Neuronal stem cell (in vitro differentiated cells): ENCODE measurements around the gene GPS1.

Experiments
- DNase-seq: peaks from one replicate; pipeline ENCODE4 v3.0.0-alpha.2; 2013; ENCODE audit warnings: low spot score
- H2AFZ ChIP-seq: one replicate; pipeline ENCODE4 v1.6.1; 2013; ENCODE audit warnings: mild to moderate bottlenecking, low read length, inconsistent platforms
- H2AK5ac ChIP-seq: 2 replicates; pipeline ENCODE4 v1.6.1; 2013; ENCODE audit warnings: low read depth, mild to moderate bottlenecking, inconsistent platforms, low read length, moderate library complexity, mixed read lengths
- H2BK120ac ChIP-seq: 2 replicates; pipeline ENCODE4 v1.6.1; 2013; ENCODE audit warnings: low read depth, mild to moderate bottlenecking, inconsistent platforms, low read length, moderate library complexity, mixed read lengths
- H2BK12ac ChIP-seq: one replicate; pipeline ENCODE4 v1.6.1; 2013; ENCODE audit warnings: low read length, inconsistent platforms
- H2BK15ac ChIP-seq: 2 replicates; pipeline ENCODE4 v1.6.1; 2013; ENCODE audit warnings: mild to moderate bottlenecking, low read length, inconsistent platforms, mixed read lengths
- H2BK5ac ChIP-seq: one replicate; pipeline ENCODE4 v1.6.1; 2013; ENCODE audit warnings: inconsistent platforms, mild to moderate bottlenecking, low read length, moderate library complexity
- H3K14ac ChIP-seq: one replicate; pipeline ENCODE4 v1.6.1; 2013; ENCODE audit warnings: low read length, inconsistent platforms
- H3K18ac ChIP-seq: 2 replicates; pipeline ENCODE4 v1.6.1; 2013; ENCODE audit warnings: low read length, inconsistent platforms
- H3K23ac ChIP-seq: 2 replicates; pipeline ENCODE4 v1.6.1; 2013; ENCODE audit warnings: low read depth, mild to moderate bottlenecking, mixed read lengths, low read length, inconsistent platforms; ENCODE audit not compliant: poor library complexity
- H3K27ac ChIP-seq: replicated peaks from 3 replicates; pipeline ENCODE4 v1.5.1; 2013; ENCODE audit warnings: low read length, inconsistent platforms
- H3K27me3 ChIP-seq, 3 experiments: 2 replicates each; pipeline ENCODE4 v1.6.1; 2013; ENCODE audit warnings: low read length in 3 of 3, mild to moderate bottlenecking in 2 of 3, inconsistent platforms in 1 of 3, low read depth in 1 of 3, mixed read lengths in 1 of 3, moderate library complexity in 1 of 3; ENCODE audit not compliant: control insufficient read depth in 3 of 3, insufficient read depth in 3 of 3
- H3K36me3 ChIP-seq, 2 donors: replicated peaks in 1 of 2; 2 replicates each; pipeline ENCODE4 v1.6.1; 2013; ENCODE audit warnings: low read length in 2 of 2; ENCODE audit not compliant: control insufficient read depth in 2 of 2, insufficient read depth in 2 of 2
- H3K4ac ChIP-seq: 2 replicates; pipeline ENCODE4 v1.6.1; 2013; ENCODE audit warnings: inconsistent platforms, mild to moderate bottlenecking, low read length, moderate library complexity
- H3K4me1 ChIP-seq, 2 donors: 1 replicate in 1 of 2; 2 replicates in 1 of 2; pipeline ENCODE4 v1.6.1; 2013; ENCODE audit warnings: low read length in 2 of 2, low read depth in 1 of 2; ENCODE audit not compliant: control insufficient read depth in 2 of 2, insufficient read depth in 1 of 2
- H3K4me2 ChIP-seq: one replicate; pipeline ENCODE4 v1.6.1; 2013; ENCODE audit warnings: mild to moderate bottlenecking, low read length, inconsistent platforms; ENCODE audit not compliant: insufficient read depth, poor library complexity, severe bottlenecking
- H3K4me3 ChIP-seq, 2 donors: 2 replicates each; pipeline ENCODE4 v1.5.1; 2013; ENCODE audit warnings: low read length in 2 of 2, mild to moderate bottlenecking in 2 of 2, inconsistent platforms in 1 of 2, moderate library complexity in 1 of 2
- H3K79me1 ChIP-seq: one replicate; pipeline ENCODE4 v1.6.1; 2013; ENCODE audit warnings: low read depth, mild to moderate bottlenecking, inconsistent platforms, low read length, moderate library complexity
- H3K9ac ChIP-seq: one replicate; pipeline ENCODE4 v1.6.1; 2013; ENCODE audit warnings: mild to moderate bottlenecking, low read depth, low read length, inconsistent platforms; ENCODE audit not compliant: poor library complexity
- H3K9me3 ChIP-seq, 2 donors: replicated peaks in 1 of 2; 2 replicates each; pipeline versions ENCODE3 to v1.6.1; 2013; ENCODE audit warnings: low read length in 2 of 2, mild to moderate bottlenecking in 2 of 2, inconsistent platforms in 1 of 2, low read depth in 1 of 2, mixed read lengths in 1 of 2, moderate library complexity in 1 of 2; ENCODE audit not compliant: control insufficient read depth in 2 of 2, insufficient read depth in 1 of 2
- H4K8ac ChIP-seq: one replicate; pipeline ENCODE4 v1.6.1; 2013; ENCODE audit warnings: low read depth, mild to moderate bottlenecking, inconsistent platforms, low read length, moderate library complexity
- H4K91ac ChIP-seq: one replicate; pipeline ENCODE4 v1.6.1; 2013; ENCODE audit warnings: low read length, low read depth, mild to moderate bottlenecking, inconsistent platforms; ENCODE audit not compliant: poor library complexity
- WGBS, 2 donors: extraction: QIAGEN DNeasy Blood & Tissue Kit; methylation state at CpG; one replicate each; pipeline ENCODE4 v1.1.7; 2013; ENCODE audit warnings: missing lambda C conversion rate in 2 of 2, mixed read lengths in 1 of 2; ENCODE audit not compliant: insufficient read length in 2 of 2, insufficient replicate concordance in 1 of 2; ENCODE audit errors: extremely low coverage in 2 of 2; 5-methylcytosine and 5-hydroxymethylcytosine counted together

GPS1 gene

GRCh38 chr17:82047914-82048570 lies 3.7 kb upstream of the GPS1 start:
- Histone ChIP-seq H2BK12ac (no peak overlapping the region), H3K79me1 (peaks cover 19% of the 10 kb centered on the region)

GRCh38 chr17:82048571-82048971 lies 3.1 kb upstream of the GPS1 start:
- Histone ChIP-seq H3K9ac (no peak overlapping the region), H3K23ac (no peak overlapping the region), H4K8ac (no peak overlapping the region), H2AK5ac (no peak overlapping the region), H4K91ac (no peak overlapping the region), H2BK15ac (no peak overlapping the region), H3K4me3 (no peak overlapping the region), H2AFZ (no peak overlapping the region), H3K27me3 (no peaks in the 10 kb centered on the region), H2BK120ac (no peak overlapping the region), H3K14ac (no peak overlapping the region), H2BK5ac (no peak overlapping the region), H2BK12ac (no peak overlapping the region), H3K4me1 (peaks cover 7% of the 10 kb centered on the region in 2 donors), H3K9me3 (no peaks in the 10 kb centered on the region), H3K27ac (no peak overlapping the region), H3K36me3 (peaks cover 28 to 37% of the 10 kb centered on the region in 2 donors), H3K4me2 (no peak overlapping the region), H3K4ac (no peak overlapping the region), H3K18ac (no peak overlapping the region), H3K79me1 (peaks cover 19% of the 10 kb centered on the region)
- no peak for DNase-seq
- no CpG with 5 or more reads among the region's 20 CpGs for WGBS, 2 donors

More at GRCh38 chr17:82047914-82048570, 3.7 kb upstream of the GPS1 start:
- H4K8ac ChIP-seq, result no peak overlapping the region
- no peak overlapping the region for H3K14ac ChIP-seq
- no peak overlapping the region for H2BK120ac ChIP-seq
- no peak overlapping the region for H3K4me2 ChIP-seq
- H3K27me3 ChIP-seq, result no peaks in the 10 kb centered on the region
- H3K9me3 ChIP-seq, result no peaks in the 10 kb centered on the region
- H2AFZ ChIP-seq, result no peak overlapping the region
- no peak overlapping the region for H3K4me3 ChIP-seq
- no peak overlapping the region for H3K4ac ChIP-seq
- no peak overlapping the region for H4K91ac ChIP-seq
- no peak overlapping the region for H2AK5ac ChIP-seq
- peaks cover 7% of the 10 kb centered on the region in 2 donors for H3K4me1 ChIP-seq
- H3K9ac ChIP-seq, result no peak overlapping the region
- H2BK15ac ChIP-seq, result no peak overlapping the region
- WGBS, 2 donors, result no CpG with 5 or more reads among the region's 25 CpGs
- H2BK5ac ChIP-seq, result no peak overlapping the region
- no peak overlapping the region for H3K23ac ChIP-seq
- no peak overlapping the region for H3K18ac ChIP-seq
- H3K36me3 ChIP-seq, result peaks cover 26 to 32% of the 10 kb centered on the region in 2 donors
- no peak for DNase-seq
- no peak overlapping the region for H3K27ac ChIP-seq

GRCh38 chr17:82049106-82049505 lies 2.6 kb upstream of the GPS1 start:
- H2AFZ ChIP-seq, result no peak overlapping the region
- H2BK12ac ChIP-seq, result no peak overlapping the region
- no peak overlapping the region for H3K23ac ChIP-seq
- H3K27ac ChIP-seq, result no peak overlapping the region
- no CpG with 5 or more reads among the region's 8 CpGs for WGBS, 2 donors
- H2AK5ac ChIP-seq, result peak overlapping the region; percentile 52
- peaks cover 32 to 42% of the 10 kb centered on the region in 2 donors for H3K36me3 ChIP-seq
- no peaks in the 10 kb centered on the region for H3K9me3 ChIP-seq
- H3K14ac ChIP-seq, result no peak overlapping the region
- H3K9ac ChIP-seq, result no peak overlapping the region
- H3K18ac ChIP-seq, result no peak overlapping the region
- DNase-seq, result no peak
- no peak overlapping the region for H3K4me3 ChIP-seq
- no peak overlapping the region for H4K91ac ChIP-seq
- H3K79me1 ChIP-seq, result peaks cover 19% of the 10 kb centered on the region
- no peak overlapping the region for H2BK5ac ChIP-seq
- no peak overlapping the region for H2BK120ac ChIP-seq
- H3K4me2 ChIP-seq, result no peak overlapping the region
- no peak overlapping the region for H2BK15ac ChIP-seq
- no peak overlapping the region for H3K4ac ChIP-seq
- H3K27me3 ChIP-seq, result no peaks in the 10 kb centered on the region
- peaks cover 7% of the 10 kb centered on the region in 2 donors for H3K4me1 ChIP-seq
- H4K8ac ChIP-seq, result no peak overlapping the region

- no peak for DNase-seq
- H4K8ac ChIP-seq, result no peak overlapping the region
- H2BK12ac ChIP-seq, result no peak overlapping the region
- H3K14ac ChIP-seq, result no peak overlapping the region
- no peak overlapping the region for H3K27ac ChIP-seq
- no peak overlapping the region for H3K18ac ChIP-seq
- no peaks in the 10 kb centered on the region for H3K27me3 ChIP-seq
- no peak overlapping the region for H2AFZ ChIP-seq
- H3K79me1 ChIP-seq, result peaks cover 21% of the 10 kb centered on the region
- no peak overlapping the region for H2BK5ac ChIP-seq
- H3K4ac ChIP-seq, result no peak overlapping the region
- H3K23ac ChIP-seq, result no peak overlapping the region
- no peak overlapping the region for H2BK120ac ChIP-seq
- H3K4me1 ChIP-seq, result peaks cover 7% of the 10 kb centered on the region in 2 donors
- H4K91ac ChIP-seq, result no peak overlapping the region
- peaks cover 36 to 47% of the 10 kb centered on the region in 2 donors for H3K36me3 ChIP-seq
- H2AK5ac ChIP-seq, result peak overlapping the region; percentile 52
- H3K9ac ChIP-seq, result no peak overlapping the region
- WGBS, 2 donors, result no CpG with 5 or more reads among the region's 16 CpGs
- peak overlapping the region in 1 of 2 donors; percentile 12 for H3K4me3 ChIP-seq
- H3K4me2 ChIP-seq, result no peak overlapping the region
- no peak overlapping the region for H2BK15ac ChIP-seq
- H3K9me3 ChIP-seq, result no peaks in the 10 kb centered on the region
Measured at GRCh38 chr17:82049521-82049971, 2.2 kb upstream of the GPS1 start.
